ENCODE data around the gene BCR.

The BCR gene

DNA sequence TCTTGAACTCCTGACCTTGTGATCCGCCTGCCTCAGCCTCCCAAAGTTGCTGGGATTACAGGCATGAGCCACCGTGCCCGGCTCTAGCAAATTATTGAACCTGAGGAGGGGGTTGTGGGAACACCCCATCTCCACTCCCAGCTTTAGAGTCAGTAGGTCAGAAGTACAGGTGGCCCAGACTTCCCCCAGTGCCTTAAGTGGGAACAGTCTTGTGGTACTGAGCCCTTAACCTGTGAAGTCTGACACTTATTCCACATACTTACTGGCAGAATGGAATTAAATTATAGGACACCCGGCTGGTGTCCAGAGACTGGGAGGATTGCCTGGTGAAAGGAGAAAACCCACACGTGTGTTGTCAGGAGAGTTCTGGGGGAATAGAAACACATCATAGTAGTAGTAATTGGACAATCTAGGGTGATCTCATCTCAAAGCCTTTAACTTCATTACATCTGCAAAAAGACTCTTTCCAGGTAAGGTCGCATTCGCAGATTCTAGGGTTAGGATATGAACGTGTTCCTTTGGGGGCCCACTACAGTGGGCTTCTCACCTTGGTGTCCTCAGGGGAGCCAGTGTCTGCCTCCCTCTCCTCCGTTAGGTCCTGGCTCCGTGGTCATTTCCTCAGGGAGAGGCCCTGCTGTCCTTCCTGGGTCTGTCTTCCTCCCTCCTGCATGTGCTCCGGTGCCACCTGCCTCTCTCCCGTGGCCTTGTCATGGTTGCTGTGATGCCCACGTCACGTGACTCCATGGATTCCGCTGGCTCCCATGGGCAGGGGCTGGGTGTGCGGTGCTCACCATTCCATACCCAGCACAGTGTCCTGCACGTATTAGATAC, 63.8 kb downstream of the BCR start:
- no peak for DNase-seq (ENCODE audit: low read depth in 3 of 3)

DNA sequence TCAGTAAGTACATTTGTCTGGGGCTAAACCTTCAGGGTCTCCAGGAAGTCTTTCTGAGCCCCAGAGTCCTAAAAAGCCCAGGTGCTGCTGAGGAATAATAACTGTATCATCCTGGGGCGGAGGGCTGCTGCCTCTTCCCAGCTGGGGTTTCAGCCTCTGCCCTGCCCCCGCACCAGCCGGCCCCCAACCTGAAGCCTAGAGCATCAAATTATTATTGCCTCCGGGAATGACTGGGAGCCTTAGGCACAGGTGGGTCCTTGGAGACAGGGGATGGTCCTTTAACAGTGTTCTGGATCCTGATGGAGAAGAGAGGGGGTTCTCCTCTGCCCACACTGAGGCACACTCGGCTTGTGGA, 64.4 kb downstream of the BCR start:
- DNase-seq (ENCODE audit: low read depth in 3 of 3), result no peak

DNA sequence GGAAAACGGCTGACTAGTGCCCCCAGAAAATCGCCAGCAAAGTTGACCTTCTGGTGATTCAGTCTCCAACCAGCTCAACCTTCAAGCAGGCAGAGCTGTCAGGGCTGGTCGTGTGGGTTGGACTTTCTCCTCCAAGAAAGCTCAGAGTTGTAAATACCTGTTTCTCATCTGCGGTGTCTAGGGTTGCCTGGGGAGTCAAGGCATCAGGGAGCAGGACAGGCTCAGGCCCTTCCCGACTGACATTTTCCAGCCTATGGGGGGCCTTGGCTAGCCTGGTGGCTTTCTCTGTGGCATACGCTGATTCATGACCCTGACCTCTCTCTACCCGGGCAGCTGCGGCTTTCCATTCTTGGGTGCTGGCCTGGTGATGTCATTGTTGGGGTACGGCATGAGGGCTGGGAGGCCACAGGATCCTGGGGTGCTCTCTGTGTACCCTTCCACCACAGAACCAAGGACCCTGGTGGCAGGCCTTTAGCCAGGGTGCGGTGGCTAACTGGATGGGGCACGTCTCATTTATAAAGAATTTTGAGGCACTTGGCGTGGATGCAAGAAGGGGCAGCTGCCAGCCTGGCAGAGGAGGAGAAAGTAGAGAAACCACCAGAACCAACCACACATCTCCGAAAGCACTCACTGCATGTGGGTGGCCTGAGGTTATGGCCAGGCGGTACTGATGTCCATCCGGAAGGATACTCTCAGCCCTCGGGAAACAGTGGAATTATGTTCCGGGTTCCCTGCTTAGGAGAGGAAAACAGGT, 64.9 kb downstream of the BCR start:
- no peak for DNase-seq (ENCODE audit: low read depth in 3 of 3)

DNA sequence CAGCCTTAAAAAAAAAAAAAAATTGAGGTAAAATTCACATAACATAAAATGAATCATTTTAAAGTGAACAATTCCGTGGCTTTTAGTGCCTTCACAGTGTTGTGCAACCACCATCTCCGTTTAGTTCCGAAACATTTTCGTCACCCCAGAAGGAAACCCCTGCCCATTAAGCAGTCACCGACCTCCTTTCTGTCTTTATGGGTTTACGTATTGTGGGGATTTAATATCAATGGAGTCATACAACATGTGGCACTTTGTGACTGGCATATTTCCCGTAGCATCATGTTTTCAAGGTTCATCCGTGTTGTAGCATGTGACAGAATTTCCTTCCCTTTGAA, 65.5 kb downstream of the BCR start:
- DNase-seq (ENCODE audit: low read depth in 3 of 3), result no peak

DNA sequence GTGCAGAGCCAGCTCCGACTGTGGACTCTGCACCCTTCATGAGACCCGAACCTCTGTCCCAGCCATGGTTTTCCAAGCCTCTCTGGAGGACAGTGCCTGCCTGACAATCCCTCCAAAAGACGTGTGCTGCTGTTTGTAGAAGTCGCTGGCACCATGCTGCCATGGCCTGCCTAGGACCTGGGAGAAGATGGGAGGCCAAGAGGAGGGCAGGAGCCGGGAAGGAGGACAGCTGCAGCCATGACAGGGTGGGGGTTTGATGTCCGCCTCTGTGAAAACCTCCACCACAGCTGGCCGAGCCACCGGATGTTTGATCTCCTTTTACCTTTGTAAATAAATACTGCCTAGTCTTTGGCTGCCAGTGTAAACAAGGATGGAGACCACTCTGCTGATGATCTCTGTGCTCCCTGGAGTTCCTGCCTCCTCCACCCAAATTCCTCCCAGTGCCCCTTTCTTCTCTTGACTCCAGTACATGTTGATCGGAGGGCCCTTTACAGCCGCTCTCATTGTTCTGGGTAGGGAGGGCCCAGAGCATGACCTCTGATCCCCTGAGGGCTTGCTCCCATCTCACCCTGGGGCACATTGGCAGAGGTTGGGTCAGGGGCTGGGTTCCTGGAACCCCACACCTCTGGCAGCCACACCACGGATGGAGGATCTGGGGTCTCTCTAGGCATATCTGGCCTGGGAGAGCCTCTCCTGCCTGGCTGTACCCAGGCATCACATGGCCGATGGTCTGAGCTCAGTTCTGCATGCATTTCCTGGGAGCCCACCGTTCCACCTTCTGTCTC, 66.9 kb downstream of the BCR start:
- DNase-seq (ENCODE audit: low read depth in 3 of 3), result no peak

DNA sequence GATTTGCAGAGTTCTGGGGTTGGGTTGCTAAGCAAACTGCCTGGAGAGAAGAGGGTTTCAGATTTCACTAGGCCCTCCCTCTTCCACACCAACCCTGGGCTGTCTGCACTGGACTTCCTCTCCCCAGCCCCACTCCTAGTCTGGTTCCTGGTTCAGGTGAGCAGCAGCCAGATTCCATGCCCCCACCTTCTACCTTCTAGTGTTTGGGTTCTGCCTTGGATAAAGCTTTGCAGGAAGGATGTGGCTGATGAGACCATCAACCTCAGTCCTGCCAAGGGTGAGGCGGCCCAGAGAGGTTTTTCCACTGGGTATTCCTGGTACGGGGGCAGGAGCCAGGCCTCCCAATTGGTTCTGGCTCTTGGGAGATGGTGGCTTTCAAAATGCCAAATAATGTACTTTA, 68.3 kb downstream of the BCR start:
- no peak for DNase-seq (ENCODE audit: low read depth in 3 of 3)

DNA sequence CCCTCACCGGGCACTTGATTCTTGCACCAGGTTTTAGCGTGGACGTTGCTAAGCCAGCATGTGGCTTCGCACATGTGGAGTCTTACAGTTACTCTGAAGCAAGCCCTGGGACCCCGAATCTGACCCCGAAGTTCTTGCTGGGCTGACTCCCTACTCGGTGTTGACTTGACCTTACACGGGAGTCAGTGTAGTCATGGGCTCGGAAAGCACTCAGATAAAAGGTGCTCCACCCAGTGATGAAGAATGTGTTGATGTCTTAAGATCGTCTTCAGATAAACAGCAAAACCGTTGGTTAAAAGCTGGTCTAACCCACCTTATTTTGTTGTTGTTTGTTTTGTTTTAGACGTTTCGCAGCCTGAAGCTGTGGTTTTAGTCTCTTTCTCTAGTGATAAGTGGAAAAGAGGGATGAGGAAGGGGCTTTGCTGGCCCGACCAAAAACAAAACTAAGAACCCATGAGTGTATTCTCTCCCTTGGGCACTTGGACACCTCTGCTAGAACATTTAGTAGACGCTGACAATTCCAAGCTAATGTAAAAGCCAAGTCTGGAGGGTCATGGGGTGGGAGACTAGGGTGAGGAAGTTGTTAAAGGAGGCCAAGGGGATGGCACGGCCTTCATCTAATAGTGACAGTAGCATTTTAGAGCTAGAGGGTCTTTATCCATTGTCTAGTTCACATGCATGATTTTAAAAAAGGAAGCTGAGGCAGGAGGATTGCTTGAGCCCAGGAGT, 69.9 kb downstream of the BCR start:
- no peak for DNase-seq (ENCODE audit: low read depth in 3 of 3)

DNA sequence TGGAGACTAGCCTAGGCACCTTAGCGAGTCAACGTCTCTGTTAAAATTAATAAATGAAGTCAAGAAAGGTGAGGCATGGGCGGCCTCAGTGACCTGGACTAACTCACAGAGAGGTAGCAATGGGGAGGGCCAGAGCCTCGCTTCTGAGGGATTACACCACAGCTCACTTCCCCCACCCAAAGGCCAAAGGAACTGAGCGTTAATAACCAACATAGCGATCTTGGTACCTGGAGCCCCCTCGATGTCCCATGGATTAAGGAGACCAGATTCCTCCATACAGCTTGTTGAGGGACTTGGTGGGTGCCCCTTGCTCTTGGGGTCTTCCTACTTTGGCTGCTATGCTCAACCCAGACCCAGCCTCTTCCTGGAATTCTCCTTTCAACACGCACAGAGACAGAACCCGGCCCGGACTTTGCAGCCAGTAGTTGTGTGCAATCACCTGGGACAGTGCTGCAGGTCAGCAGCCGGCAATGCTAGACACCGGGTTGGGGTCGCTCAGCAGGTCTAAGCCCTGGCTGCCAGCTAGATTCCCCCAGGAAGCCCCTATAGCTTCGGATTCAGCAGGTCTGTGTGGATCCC, 70.6 kb downstream of the BCR start:
- no peak for DNase-seq (ENCODE audit: low read depth in 3 of 3)

DNA sequence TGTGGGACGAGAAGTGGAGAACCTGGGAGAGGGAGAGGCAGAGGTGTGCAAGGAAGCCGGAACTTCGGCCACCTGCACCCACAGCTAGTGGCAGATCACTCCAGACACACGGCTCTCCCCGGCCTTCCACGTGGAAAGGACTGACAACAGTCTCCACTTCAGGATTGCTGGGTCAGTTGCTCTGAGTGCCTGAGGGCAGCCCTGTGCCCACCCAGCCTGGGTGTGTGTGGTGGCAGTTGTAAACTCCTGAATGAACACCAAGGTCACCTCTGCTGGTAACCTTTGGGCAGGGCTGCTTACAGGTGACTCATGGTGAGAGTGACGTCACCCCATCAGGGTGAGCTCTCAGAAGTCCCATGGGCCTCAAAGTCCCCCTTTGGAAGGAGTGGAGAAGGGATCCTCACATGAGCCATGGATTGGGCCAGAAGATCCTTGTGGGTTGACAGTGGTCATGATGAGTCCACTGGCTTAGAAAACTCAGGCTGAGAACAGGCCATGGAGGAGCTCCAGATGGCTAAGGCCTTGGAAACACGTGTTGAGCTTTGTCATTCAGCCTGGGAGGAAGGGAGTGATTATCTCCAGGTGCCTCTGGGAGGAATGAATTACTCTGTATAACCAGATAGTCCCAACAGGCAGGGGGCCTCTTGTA, 71.3 kb downstream of the BCR start:
- DNase-seq (ENCODE audit: low read depth in 3 of 3), result no peak

DNA sequence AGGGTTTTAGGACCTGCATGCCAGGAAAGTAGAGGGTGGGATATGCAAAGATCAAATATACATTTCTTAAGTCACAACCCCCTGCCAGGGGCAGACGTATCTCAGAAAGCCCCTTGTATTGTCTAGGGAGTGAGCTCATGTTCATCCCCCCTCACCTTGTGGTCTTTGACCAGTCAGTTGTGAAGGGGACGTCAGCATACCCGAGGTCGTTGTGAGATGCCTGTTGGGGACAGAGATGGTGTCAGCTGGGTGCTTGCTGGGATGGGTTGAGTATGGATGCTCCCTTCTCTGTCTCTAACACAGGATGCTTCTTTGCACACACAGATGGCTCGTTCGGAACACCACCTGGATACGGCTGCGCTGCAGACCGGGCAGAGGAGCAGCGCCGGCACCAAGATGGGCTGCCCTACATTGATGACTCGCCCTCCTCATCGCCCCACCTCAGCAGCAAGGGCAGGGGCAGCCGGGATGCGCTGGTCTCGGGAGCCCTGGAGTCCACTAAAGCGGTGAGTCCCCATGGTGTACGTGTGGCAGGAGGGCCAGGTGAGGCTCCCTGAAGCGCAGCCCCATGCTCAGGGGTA, 73.3 kb downstream of the BCR start:
- DNase-seq (ENCODE audit: low read depth in 3 of 3), result no peak

DNA sequence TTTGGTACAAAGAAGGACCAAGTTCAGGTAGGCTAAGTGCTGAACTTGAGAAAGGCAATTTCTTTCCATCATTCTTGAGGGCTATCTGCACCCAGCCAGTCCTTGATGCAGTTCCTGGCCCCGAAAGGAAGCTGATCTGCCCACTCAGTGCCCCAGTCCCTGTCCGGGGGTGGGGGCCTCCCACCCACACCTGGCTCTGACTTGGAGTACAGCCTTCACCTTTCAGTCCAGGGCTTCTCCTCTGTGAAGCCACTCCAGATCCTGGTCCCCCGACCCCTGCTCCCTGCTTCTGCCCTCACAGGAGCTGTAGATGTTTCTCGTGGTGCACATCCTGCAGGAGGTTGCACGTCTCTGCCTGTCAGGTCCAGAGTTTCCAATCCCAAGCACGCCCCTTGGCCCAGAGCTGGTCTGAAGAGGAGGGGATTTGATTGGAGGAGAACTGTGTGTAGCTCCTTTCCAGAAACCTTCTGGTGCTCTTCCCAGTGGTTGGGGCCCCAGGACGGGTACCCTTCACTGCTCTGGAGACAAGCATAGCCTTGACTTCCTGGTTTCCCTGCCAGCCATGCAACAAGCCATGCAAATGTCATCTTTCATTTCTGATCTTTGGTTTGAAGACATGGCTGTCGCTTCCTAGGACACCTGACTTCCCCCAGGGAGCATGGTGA, 75.3 kb downstream of the BCR start:
- DNase-seq (ENCODE audit: low read depth in 3 of 3), result no peak

DNA sequence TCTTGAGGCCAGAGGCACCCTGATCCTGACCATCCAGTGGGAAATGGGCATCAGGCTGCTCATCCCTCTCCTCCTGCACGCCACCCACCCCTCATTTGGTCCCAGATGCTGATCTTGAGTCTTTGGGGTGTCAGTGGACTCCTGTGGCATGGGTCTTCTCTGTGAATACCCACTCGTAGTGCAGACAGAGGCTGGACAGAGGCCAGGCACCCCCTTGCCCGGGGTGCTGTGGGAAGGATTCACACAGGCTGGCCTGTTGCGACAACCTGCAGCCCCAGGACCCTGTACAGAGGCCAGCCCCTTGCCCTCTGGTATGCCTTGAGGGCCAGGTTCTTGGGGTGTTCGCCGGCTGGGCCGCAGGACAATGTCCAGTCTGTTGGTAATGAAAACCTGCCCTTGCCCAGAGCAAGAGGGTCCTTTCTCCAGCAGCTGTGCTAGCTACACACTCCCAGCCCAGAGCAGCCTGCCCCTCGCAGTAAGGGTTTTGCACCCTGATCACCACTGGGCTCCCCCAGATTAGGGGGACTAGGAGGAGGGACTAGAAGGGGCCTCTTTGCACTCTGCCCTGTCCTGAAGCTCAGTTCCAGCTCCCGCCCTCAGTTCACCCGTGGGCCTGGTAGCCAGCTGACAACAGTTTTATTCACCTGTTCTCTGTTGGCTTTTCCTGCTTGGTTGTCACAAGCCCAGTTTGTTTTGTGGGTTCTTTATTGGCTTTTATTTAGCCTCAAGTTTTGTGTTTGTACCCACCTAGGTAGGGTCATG, 76.0 kb downstream of the BCR start:
- no peak for DNase-seq (ENCODE audit: low read depth in 3 of 3)

DNA sequence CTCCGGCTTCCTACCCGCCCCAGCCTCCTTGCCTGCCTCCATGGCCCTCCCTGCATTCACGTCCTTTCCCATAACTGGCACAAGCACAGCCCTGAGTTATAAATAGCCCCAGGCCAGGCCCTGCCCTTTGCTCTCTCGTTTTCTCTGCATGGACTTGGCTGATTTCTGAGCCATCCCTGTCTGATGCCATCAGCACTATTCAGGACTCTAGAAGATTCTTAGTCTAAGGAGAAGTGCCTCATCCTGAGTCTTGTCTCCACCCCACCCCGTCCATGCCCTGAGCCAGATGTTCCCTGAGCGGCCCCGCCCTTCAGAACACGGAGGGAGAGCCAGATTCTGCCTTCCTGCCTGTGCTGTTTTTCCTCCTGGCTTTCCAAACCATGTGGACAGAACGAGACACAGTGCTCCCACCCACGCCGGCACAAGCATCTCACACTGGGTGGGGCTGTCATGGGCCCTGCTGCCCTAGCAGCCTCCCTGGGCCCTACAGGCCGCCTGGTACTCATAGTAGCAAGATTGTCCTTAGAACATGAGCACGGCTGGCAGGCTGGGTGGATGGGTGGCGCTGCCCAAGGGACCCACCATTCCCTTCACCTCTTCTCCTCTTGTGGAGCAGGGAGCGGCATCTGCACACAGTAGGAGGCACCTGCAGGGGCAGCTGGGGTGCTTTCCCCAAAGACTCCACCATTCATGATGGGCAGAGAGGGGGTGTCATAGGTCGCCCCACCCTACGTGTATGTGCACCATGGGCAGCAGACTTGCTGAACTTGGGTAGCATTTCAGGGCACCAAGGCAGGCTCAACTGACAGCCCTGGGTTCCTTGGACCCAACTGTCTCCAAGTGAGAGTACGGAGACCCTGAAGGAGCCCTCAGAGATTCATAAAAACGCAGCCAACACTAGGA, 76.9 kb downstream of the BCR start:
- no peak for DNase-seq (ENCODE audit: low read depth in 3 of 3)

DNA sequence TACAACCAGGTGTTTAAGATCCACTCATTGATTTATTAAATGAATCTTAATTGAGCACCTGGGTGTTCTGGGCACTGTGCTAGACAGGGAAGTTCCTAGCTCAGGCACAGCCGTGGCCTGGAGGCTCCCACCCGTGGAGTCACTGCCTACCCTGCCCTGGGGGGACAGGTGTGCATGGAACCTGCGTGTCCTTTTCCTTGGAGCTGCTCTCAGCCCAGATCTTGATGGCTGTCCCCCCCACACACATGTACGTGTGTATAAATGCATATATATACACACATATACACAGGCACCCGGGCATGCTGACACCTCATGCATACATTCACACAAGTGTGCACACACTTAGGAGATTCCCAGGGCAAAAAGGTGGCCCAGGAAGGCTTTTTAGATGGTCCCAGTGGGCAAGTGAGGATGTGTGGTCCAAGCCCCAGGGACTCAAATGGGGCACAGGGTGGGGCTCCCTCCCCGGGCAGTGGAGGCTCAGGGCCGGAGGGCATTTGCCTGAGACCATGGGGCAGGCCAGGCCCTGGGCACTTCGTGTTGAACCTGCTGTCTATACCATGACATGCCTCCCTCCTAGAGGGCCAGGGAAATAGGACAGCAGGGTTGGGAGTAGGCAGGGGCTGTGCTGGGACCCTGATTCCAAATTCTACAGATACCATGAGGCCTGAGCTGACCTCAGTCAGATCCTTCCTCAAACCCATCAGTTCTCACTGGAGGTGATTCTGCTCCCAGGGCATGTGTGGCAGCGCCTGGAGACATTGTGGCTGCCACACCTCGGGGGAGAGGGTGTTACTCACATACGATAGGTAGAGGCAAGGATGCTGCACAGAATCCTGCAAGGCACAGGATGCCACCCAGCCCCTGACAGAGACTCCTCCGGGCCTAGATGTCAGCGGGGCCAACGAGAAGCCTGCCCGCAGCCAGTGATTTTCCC, 77.8 kb downstream of the BCR start:
- no peak for DNase-seq (ENCODE audit: low read depth in 3 of 3)

DNA sequence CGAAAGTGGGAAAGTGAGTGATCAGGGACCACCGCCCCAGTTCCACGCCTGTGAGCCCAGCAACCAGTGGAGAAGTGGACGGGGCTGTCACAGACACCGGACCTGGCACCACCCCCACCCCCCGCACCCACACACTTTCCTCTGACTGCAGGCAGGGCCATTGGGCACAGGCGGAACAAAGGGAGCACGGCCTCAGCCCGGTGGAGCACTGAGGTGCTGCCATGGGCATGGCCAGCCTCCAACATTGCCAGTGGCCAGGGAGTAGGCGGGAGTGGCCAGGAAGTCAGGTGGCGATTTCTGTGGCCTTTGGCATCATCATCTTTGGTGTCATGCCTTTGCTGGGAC, 78.5 kb downstream of the BCR start:
- DNase-seq (ENCODE audit: low read depth in 3 of 3), result no peak

DNA sequence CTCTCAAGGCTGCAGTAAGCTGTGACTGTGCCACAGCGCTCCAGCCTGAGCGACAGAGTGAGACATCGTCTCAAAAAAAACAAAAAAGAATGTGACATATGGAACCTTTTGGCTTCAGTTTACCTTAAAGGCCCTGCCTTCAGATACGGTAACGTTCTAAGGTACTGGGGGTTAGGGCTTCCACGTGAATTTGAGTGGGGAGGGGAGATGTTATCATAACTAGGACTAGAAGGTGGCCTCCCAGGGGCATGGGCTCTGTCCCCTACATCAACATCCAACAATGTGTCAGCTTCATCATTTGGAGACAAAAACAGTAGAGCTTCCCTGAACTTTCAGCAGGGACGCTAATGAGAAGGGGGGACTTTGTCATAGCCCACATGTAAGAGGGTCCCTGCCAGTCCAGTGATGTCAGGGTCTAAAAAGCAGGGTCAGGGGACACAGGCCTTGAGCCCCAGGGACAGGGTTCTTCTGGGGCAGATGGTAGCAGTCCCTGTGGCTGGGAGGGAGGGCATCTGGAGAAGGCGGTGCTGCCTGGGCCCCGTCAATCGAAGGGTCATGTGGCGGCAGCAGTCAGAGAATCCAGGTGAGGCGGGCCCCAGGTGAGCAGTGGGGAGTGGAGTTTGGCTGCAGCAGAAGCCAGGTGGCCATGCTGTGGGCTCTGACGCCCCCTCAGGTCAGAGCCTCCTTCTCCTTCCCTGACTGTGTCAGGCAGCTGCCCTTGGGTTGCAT, 79.8 kb downstream of the BCR start:
- no peak for DNase-seq (ENCODE audit: low read depth in 3 of 3)
